ENCODE results near the gene TPRA1. TPM values are rescaled to one million over a fixed set of nuclear protein-coding genes. Genes with fewer than 3 reads are reported as not detected.

The TPRA1 gene
- total RNA-seq, 1 experiment from 2014 or later, result 20.2 TPM

DNA sequence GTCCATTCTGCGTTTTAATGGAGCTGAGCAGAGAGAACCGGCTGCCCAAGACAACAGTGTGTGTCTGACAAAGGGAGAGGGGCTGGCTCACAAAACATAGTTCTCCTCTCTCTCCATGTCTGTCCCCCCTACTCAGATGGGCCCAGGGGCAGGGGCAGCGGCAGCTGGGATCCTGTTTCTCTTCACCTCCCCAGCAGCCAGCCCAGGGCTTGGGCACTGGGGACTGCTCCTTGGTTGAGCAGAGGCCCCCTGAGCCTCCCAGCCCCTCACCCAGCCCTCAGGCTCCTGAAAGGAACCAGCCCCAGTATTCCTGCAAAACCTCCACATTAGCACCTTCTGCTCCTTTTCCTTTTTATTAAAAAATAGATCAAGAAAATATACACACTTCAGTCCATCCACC, 17.8 kb downstream of the TPRA1 start:
- intact Hi-C loops (cut with micrococcal nuclease; ENCODE audit: unreplicated experiment), result loop anchor here (10.0 kb wide), 1 partner anchor 402 kb away; no protein-coding TSS in a partner anchor
- H3K27me3 ChIP-seq (replicated peaks; ENCODE audit: insufficient read depth, low read depth, low read length, poor library complexity), result no peaks in the 10 kb centered on the region
- peaks cover 22% of the 10 kb centered on the region for H3K36me3 ChIP-seq (ENCODE audit: insufficient read depth, low read length, poor library complexity, severe bottlenecking)
- DNase-seq (ENCODE audit: low spot score), result no peak
- ChIA-PET POLR2A (ENCODE audit: low non-redundant PET) (interaction anchor here (0.6 kb wide), 1 partner anchor 502 kb away, joined by 19 read pairs; no protein-coding TSS in a partner anchor), CTCF (interaction anchor here (0.6 kb wide), 1 partner anchor 24 kb away, joined by 7 read pairs; no protein-coding TSS in a partner anchor)
- TF ChIP-seq, protein P1, sequence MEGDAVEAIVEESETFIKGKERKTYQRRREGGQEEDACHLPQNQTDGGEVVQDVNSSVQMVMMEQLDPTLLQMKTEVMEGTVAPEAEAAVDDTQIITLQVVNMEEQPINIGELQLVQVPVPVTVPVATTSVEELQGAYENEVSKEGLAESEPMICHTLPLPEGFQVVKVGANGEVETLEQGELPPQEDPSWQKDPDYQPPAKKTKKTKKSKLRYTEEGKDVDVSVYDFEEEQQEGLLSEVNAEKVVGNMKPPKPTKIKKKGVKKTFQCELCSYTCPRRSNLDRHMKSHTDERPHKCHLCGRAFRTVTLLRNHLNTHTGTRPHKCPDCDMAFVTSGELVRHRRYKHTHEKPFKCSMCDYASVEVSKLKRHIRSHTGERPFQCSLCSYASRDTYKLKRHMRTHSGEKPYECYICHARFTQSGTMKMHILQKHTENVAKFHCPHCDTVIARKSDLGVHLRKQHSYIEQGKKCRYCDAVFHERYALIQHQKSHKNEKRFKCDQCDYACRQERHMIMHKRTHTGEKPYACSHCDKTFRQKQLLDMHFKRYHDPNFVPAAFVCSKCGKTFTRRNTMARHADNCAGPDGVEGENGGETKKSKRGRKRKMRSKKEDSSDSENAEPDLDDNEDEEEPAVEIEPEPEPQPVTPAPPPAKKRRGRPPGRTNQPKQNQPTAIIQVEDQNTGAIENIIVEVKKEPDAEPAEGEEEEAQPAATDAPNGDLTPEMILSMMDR (conservative IDR thresholded peaks at IDR 0.05; ENCODE audit: low read depth, low read length), result no peak
- no peak for TF ChIP-seq EZH2 (IDR thresholded peaks at IDR 0.05; ENCODE audit: borderline replicate concordance, low read depth, low read length, poor library complexity, severe bottlenecking)
- no TSS peak for BruUV-seq (replicated peaks)
- no peak overlapping the region for H3K4me3 ChIP-seq (ENCODE audit: low read depth, low read length, poor library complexity, severe bottlenecking)
- no peaks in the 10 kb centered on the region for H3K9me3 ChIP-seq (ENCODE audit: low read depth, low read length, poor library complexity, severe bottlenecking)
- H3K27ac ChIP-seq (ENCODE audit: low read depth, low read length, poor library complexity, severe bottlenecking), result no peak overlapping the region
- H3K4me1 ChIP-seq (ENCODE audit: insufficient read depth, low read length, poor library complexity, severe bottlenecking), result no peaks in the 10 kb centered on the region

DNA sequence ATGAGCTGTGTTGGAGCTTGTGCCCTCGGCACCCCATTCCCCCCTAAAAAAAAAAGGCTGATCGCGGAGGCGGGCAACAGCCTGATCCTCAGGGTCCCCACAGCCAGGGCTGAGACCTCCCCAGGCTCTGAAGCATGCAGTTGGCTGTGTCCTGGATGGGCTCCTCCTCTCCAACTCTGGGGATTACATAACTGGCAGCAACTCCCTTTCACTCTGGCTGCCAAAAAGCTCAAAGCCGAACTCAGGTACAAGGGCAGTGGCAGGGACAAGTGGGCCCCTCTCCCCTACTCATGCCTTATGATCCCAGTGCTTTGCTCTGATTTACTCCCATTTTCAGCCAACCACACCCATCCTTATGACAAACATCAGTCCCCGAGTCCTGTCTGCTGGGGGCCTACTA, 18.3 kb downstream of the TPRA1 start:
- ChIA-PET CTCF (interaction anchor here (0.6 kb wide), 1 partner anchor 23 kb away, joined by 7 read pairs; no protein-coding TSS in a partner anchor), POLR2A (ENCODE audit: low non-redundant PET) (no interaction called here)
- TF ChIP-seq, protein P1 (conservative IDR thresholded peaks at IDR 0.05; ENCODE audit: low read depth, low read length), result no peak
- TF ChIP-seq EZH2 (IDR thresholded peaks at IDR 0.05; ENCODE audit: borderline replicate concordance, low read depth, low read length, poor library complexity, severe bottlenecking), result no peak
- H3K4me3 ChIP-seq (ENCODE audit: low read depth, low read length, poor library complexity, severe bottlenecking), result no peak overlapping the region
- H3K36me3 ChIP-seq (ENCODE audit: insufficient read depth, low read length, poor library complexity, severe bottlenecking), result peaks cover 22% of the 10 kb centered on the region
- no TSS peak for BruUV-seq (replicated peaks)
- no peaks in the 10 kb centered on the region for H3K27me3 ChIP-seq (replicated peaks; ENCODE audit: insufficient read depth, low read depth, low read length, poor library complexity)
- intact Hi-C loops (cut with micrococcal nuclease; ENCODE audit: unreplicated experiment), result loop anchor here (10.0 kb wide), 1 partner anchor 403 kb away; no protein-coding TSS in a partner anchor
- H3K27ac ChIP-seq (ENCODE audit: low read depth, low read length, poor library complexity, severe bottlenecking), result no peak overlapping the region
- no peak for DNase-seq (ENCODE audit: low spot score)
- peaks cover 5% of the 10 kb centered on the region for H3K4me1 ChIP-seq (ENCODE audit: insufficient read depth, low read length, poor library complexity, severe bottlenecking)
- no peaks in the 10 kb centered on the region for H3K9me3 ChIP-seq (ENCODE audit: low read depth, low read length, poor library complexity, severe bottlenecking)

DNA sequence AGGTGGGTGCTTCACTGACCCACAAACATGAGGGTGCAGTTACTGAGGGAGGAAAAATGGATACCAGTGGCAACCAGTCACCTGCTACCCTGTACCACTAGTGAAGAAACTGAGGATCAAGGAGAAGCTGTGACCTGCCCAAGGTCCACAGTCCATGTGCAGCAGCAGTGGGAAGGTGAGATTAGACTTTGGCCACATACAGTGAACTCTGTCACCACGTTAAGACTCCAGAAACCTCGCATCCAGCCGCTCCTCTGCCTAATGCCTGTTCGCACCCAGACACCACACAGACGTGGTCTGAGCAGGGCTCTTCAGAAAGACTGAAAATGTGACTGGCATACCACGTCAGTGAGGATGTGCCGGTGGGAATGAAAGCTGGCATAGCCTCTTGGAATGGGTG, 20.0 kb downstream of the TPRA1 start:
- DNase-seq (ENCODE audit: low spot score), result no peak
- intact Hi-C loops (cut with micrococcal nuclease; ENCODE audit: unreplicated experiment), result loop anchor here (10.0 kb wide), 1 partner anchor 404 kb away; no protein-coding TSS in a partner anchor
- H3K4me3 ChIP-seq (ENCODE audit: low read depth, low read length, poor library complexity, severe bottlenecking), result no peak overlapping the region
- no peaks in the 10 kb centered on the region for H3K9me3 ChIP-seq (ENCODE audit: low read depth, low read length, poor library complexity, severe bottlenecking)
- POLR2A ChIA-PET (ENCODE audit: low non-redundant PET), result no interaction called here
- H3K27ac ChIP-seq (ENCODE audit: low read depth, low read length, poor library complexity, severe bottlenecking), result no peak overlapping the region
- CTCF ChIA-PET, result no interaction called here
- BruUV-seq (replicated peaks), result no TSS peak
- H3K27me3 ChIP-seq (replicated peaks; ENCODE audit: insufficient read depth, low read depth, low read length, poor library complexity), result no peaks in the 10 kb centered on the region
- H3K36me3 ChIP-seq (ENCODE audit: insufficient read depth, low read length, poor library complexity, severe bottlenecking), result peaks cover 22% of the 10 kb centered on the region
- H3K4me1 ChIP-seq (ENCODE audit: insufficient read depth, low read length, poor library complexity, severe bottlenecking), result peaks cover 15% of the 10 kb centered on the region
- TF ChIP-seq, protein P1 (conservative IDR thresholded peaks at IDR 0.05; ENCODE audit: low read depth, low read length), result no peak
- no peak for TF ChIP-seq EZH2 (IDR thresholded peaks at IDR 0.05; ENCODE audit: borderline replicate concordance, low read depth, low read length, poor library complexity, severe bottlenecking)

Measured in A673 (cell line).